Measurements from ENCODE around the gene NPLOC4.

NPLOC4 gene

GRCh38 chr17:81513753-81514488, 123.0 kb downstream of the NPLOC4 start:
- Histone ChIP-seq H3K4ac (ENCODE audit: low read length) (peak overlapping the region; percentile 72), H3K4me2 (ENCODE audit: insufficient read depth, low read length, poor library complexity, severe bottlenecking) (peak overlapping the region; percentile 99), H2BK5ac (ENCODE audit: low read length) (peak overlapping the region; percentile 89), H3K9me3 (replicated peaks in 1 of 2; ENCODE audit: control insufficient read depth in 2 of 2, insufficient read depth in 1 of 2, low read depth in 1 of 2, low read length in 2 of 2) (peaks cover 0 to 3% of the 10 kb centered on the region in 2 donors), H2AK5ac (ENCODE audit: low read depth, low read length) (peak overlapping the region; percentile 99), H2BK15ac (ENCODE audit: low read length) (peak overlapping the region; percentile 99), H3K27ac (replicated peaks; ENCODE audit: low read length) (peak overlapping the region; percentile 58), H4K8ac (ENCODE audit: low read depth, low read length) (no peak overlapping the region), H3K18ac (ENCODE audit: low read length) (peak overlapping the region; percentile 99), H3K14ac (ENCODE audit: low read length) (peak overlapping the region; percentile 89), H3K79me1 (ENCODE audit: low read depth, low read length) (peaks cover 21% of the 10 kb centered on the region), H3K4me3 (ENCODE audit: low read length in 2 of 2) (peak overlapping the region; percentile 90 to 95), H3K27me3 (ENCODE audit: control insufficient read depth in 3 of 3, insufficient read depth in 3 of 3, low read depth in 1 of 3, low read length in 3 of 3) (peaks cover 0 to 17% (median 5%) of the 10 kb centered on the region in 3 experiments), H3K4me1 (ENCODE audit: control insufficient read depth in 2 of 2, insufficient read depth in 1 of 2, low read depth in 1 of 2, low read length in 2 of 2) (peaks cover 19 to 33% of the 10 kb centered on the region in 2 donors), H2AFZ (ENCODE audit: low read length) (peak overlapping the region; percentile 75), H3K23ac (ENCODE audit: low read depth, low read length, poor library complexity) (peak overlapping the region; percentile 96), H3K36me3 (replicated peaks in 1 of 2; ENCODE audit: control insufficient read depth in 2 of 2, insufficient read depth in 2 of 2, low read length in 2 of 2) (peaks cover 26 to 34% of the 10 kb centered on the region in 2 donors), H2BK120ac (ENCODE audit: low read depth, low read length) (peak overlapping the region; percentile 87), H3K9ac (ENCODE audit: low read depth, low read length, poor library complexity) (peak overlapping the region; percentile 77), H2BK12ac (ENCODE audit: low read length) (peak overlapping the region; percentile 69), H4K91ac (ENCODE audit: low read depth, low read length, poor library complexity) (peak overlapping the region; percentile 50)
- peak; percentile 68 for DNase-seq (ENCODE audit: low spot score)
- no CpG with 5 or more reads among the region's 64 CpGs for WGBS, 2 donors (ENCODE audit: extremely low coverage in 2 of 2, insufficient read length in 2 of 2, insufficient replicate concordance in 1 of 2)

GRCh38 chr17:81513372-81513752, 123.5 kb downstream of the NPLOC4 start:
- H3K4me1 ChIP-seq (ENCODE audit: control insufficient read depth in 2 of 2, insufficient read depth in 1 of 2, low read depth in 1 of 2, low read length in 2 of 2): peaks cover 14 to 29% of the 10 kb centered on the region in 2 donors
- peaks cover 0 to 12% (median 2%) of the 10 kb centered on the region in 3 experiments for H3K27me3 ChIP-seq (ENCODE audit: control insufficient read depth in 3 of 3, insufficient read depth in 3 of 3, low read depth in 1 of 3, low read length in 3 of 3)
- peak overlapping the region; percentile 99 for H3K18ac ChIP-seq (ENCODE audit: low read length)
- H3K36me3 ChIP-seq (replicated peaks in 1 of 2; ENCODE audit: control insufficient read depth in 2 of 2, insufficient read depth in 2 of 2, low read length in 2 of 2): peaks cover 29 to 39% of the 10 kb centered on the region in 2 donors
- peak overlapping the region; percentile 94 for H2BK120ac ChIP-seq (ENCODE audit: low read depth, low read length)
- peak overlapping the region; percentile 75 for H2AFZ ChIP-seq (ENCODE audit: low read length)
- peak overlapping the region; percentile 99 for H3K4me2 ChIP-seq (ENCODE audit: insufficient read depth, low read length, poor library complexity, severe bottlenecking)
- H3K23ac ChIP-seq (ENCODE audit: low read depth, low read length, poor library complexity): peak overlapping the region; percentile 96
- peak overlapping the region; percentile 72 for H3K4ac ChIP-seq (ENCODE audit: low read length)
- H2BK12ac ChIP-seq (ENCODE audit: low read length): peak overlapping the region; percentile 94
- H3K27ac ChIP-seq (replicated peaks; ENCODE audit: low read length): peak overlapping the region; percentile 58
- peaks cover 21% of the 10 kb centered on the region for H3K79me1 ChIP-seq (ENCODE audit: low read depth, low read length)
- H4K8ac ChIP-seq (ENCODE audit: low read depth, low read length): no peak overlapping the region
- peak overlapping the region; percentile 89 for H2BK5ac ChIP-seq (ENCODE audit: low read length)
- DNase-seq (ENCODE audit: low spot score): peak; percentile 74
- H2BK15ac ChIP-seq (ENCODE audit: low read length): peak overlapping the region; percentile 99
- H3K4me3 ChIP-seq (ENCODE audit: low read length in 2 of 2): peak overlapping the region; percentile 90 to 95
- H3K9ac ChIP-seq (ENCODE audit: low read depth, low read length, poor library complexity): peak overlapping the region; percentile 91
- H3K14ac ChIP-seq (ENCODE audit: low read length): peak overlapping the region; percentile 89
- peak overlapping the region; percentile 99 for H2AK5ac ChIP-seq (ENCODE audit: low read depth, low read length)
- WGBS, 2 donors (ENCODE audit: extremely low coverage in 2 of 2, insufficient read length in 2 of 2, insufficient replicate concordance in 1 of 2): no CpG with 5 or more reads among the region's 23 CpGs
- peak overlapping the region; percentile 50 for H4K91ac ChIP-seq (ENCODE audit: low read depth, low read length, poor library complexity)
- H3K9me3 ChIP-seq (replicated peaks in 1 of 2; ENCODE audit: control insufficient read depth in 2 of 2, insufficient read depth in 1 of 2, low read depth in 1 of 2, low read length in 2 of 2): peaks cover 0 to 8% of the 10 kb centered on the region in 2 donors

- peaks cover 11 to 24% of the 10 kb centered on the region in 2 donors for H3K4me1 ChIP-seq (ENCODE audit: control insufficient read depth in 2 of 2, insufficient read depth in 1 of 2, low read depth in 1 of 2, low read length in 2 of 2)
- peak within 1 kb of the TSS; percentile 99 for H3K4me2 ChIP-seq (ENCODE audit: insufficient read depth, low read length, poor library complexity, severe bottlenecking)
- peak; percentile 88 for DNase-seq (ENCODE audit: low spot score)
- peaks cover 0 to 8% of the 10 kb centered on the region in 2 donors for H3K9me3 ChIP-seq (replicated peaks in 1 of 2; ENCODE audit: control insufficient read depth in 2 of 2, insufficient read depth in 1 of 2, low read depth in 1 of 2, low read length in 2 of 2)
- H3K4me3 ChIP-seq (ENCODE audit: low read length in 2 of 2): peak within 1 kb of the TSS; percentile 90 to 95
- peak within 1 kb of the TSS; percentile 100 for H3K9ac ChIP-seq (ENCODE audit: low read depth, low read length, poor library complexity)
- H2BK12ac ChIP-seq (ENCODE audit: low read length): peak within 1 kb of the TSS; percentile 94
- WGBS, 2 donors (ENCODE audit: extremely low coverage in 2 of 2, insufficient read length in 2 of 2, insufficient replicate concordance in 1 of 2): no CpG with 5 or more reads among the region's 111 CpGs
- H4K91ac ChIP-seq (ENCODE audit: low read depth, low read length, poor library complexity): peak within 1 kb of the TSS; percentile 50
- peak within 1 kb of the TSS; percentile 58 for H3K27ac ChIP-seq (replicated peaks; ENCODE audit: low read length)
- peaks cover 0 to 6% (median 0%) of the 10 kb centered on the region in 3 experiments for H3K27me3 ChIP-seq (ENCODE audit: control insufficient read depth in 3 of 3, insufficient read depth in 3 of 3, low read depth in 1 of 3, low read length in 3 of 3)
- H2BK15ac ChIP-seq (ENCODE audit: low read length): peak within 1 kb of the TSS; percentile 99
- peak within 1 kb of the TSS; percentile 100 for H3K23ac ChIP-seq (ENCODE audit: low read depth, low read length, poor library complexity)
- peaks cover 29 to 39% of the 10 kb centered on the region in 2 donors for H3K36me3 ChIP-seq (replicated peaks in 1 of 2; ENCODE audit: control insufficient read depth in 2 of 2, insufficient read depth in 2 of 2, low read length in 2 of 2)
- peak within 1 kb of the TSS; percentile 99 for H3K18ac ChIP-seq (ENCODE audit: low read length)
- H3K14ac ChIP-seq (ENCODE audit: low read length): peak within 1 kb of the TSS; percentile 98
- H2AK5ac ChIP-seq (ENCODE audit: low read depth, low read length): peak within 1 kb of the TSS; percentile 99
- H2BK5ac ChIP-seq (ENCODE audit: low read length): peak within 1 kb of the TSS; percentile 89
- no peak within 1 kb of the TSS for H4K8ac ChIP-seq (ENCODE audit: low read depth, low read length)
- H3K4ac ChIP-seq (ENCODE audit: low read length): peak within 1 kb of the TSS; percentile 84
- peak within 1 kb of the TSS; percentile 75 for H2AFZ ChIP-seq (ENCODE audit: low read length)
- H3K79me1 ChIP-seq (ENCODE audit: low read depth, low read length): peaks cover 21% of the 10 kb centered on the region
- peak within 1 kb of the TSS; percentile 94 for H2BK120ac ChIP-seq (ENCODE audit: low read depth, low read length)
Measured at GRCh38 chr17:81512562-81513371, 124.1 kb downstream of the NPLOC4 start, which contains the start of gene ACTG1. Gene ACTG1 (minus strand): TSS chr17:81512799. CDS start chr17:81512354, 445 bp downstream.
